ENCODE results near the gene IGDCC3.

IGDCC3 gene

DNA sequence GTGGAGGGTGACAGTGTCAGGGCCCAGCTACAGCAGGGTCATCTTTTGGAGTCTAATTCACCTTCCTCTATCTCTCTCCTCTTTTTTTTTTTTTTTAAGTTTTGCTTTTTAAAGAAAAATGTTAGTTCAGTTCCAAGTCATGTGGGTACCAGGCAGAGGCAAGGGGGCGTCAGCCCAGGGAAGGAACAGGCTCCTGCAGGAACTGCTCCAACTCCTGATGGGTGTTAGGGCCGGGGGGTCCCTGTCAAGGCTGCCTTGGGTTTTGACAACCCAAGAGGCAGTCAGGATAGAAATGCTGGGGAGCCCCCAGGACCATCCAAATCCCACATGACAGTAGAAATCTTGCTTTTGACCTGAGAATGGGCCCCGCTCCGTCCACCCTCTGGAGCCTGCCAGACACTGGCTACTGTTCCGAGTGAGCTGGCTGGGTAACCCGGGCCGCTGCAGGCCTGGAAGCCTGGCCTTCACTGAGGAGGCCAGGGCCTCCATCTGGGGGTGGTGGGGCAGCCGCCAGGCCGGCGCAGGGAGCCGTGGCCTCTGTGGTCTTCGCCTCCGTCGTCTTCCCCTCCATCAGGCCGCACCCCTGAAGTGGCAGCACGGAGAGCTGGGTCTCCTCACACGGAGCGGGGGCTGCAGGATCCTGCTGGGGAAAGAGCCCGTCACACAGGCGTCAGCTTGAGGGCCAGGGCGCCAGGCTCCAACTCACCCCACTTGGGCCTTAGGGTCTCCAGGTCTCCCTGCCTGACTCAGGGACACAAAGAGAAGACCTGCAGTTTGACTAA lies 49.1 kb downstream of the IGDCC3 start:
- DNase-seq (ENCODE audit: low spot score): no peak

DNA sequence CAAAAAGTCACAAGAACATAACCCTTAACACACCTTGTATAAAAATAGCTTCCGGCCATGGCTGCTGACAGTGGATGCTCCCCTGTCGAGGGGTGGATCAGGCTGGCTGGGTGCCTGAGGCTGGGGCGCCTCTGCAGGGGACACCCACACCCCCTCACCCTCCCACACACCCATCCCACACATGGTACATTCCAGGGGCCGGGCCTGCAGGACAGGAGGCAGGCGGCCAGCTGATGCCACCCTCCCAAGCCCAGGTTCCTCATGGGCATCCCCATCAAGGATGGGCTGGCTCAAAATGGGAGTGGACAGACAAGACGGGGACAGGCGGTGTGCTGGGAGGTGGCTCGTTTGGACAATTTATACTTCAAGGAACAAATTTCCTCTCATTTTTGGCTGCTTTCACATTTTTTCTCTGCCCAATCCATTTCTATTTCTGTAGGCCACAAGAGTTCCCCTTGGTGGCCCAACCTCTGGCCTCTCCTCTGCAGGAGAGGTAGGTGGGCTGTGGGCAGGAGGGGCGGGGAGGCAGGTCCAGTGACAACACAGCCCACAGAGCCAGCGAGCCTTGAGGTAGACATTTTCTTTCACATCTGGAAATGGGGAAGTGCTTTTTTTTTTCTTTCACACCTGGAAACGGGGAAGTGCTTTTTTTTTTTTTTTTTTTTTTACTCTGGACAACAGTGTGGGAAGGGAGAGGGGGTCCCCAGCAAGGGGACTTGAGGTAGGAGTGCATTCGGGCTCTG lies 50.0 kb downstream of the IGDCC3 start:
- DNase-seq (ENCODE audit: low spot score): no peak

DNA sequence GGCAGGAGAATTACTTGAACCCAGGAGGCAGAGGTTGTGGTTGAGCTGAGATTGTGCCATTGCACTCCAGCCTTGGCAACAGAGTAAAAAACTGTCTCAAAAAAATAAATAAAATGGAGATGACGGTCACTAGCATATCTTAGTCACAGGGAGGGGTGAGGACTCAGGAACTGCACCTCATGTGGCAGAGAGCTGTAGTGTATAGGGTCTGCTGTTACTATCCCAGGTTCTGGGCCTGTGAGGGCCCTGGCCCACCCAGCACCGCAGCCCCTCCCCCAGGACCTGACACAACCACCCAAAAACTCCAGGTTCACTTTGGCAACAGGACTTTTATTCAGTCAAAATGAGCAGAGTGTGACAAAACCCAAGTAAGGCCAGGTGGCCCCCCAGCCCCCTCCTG lies 51.0 kb downstream of the IGDCC3 start:
- no peak for DNase-seq (ENCODE audit: low spot score)

DNA sequence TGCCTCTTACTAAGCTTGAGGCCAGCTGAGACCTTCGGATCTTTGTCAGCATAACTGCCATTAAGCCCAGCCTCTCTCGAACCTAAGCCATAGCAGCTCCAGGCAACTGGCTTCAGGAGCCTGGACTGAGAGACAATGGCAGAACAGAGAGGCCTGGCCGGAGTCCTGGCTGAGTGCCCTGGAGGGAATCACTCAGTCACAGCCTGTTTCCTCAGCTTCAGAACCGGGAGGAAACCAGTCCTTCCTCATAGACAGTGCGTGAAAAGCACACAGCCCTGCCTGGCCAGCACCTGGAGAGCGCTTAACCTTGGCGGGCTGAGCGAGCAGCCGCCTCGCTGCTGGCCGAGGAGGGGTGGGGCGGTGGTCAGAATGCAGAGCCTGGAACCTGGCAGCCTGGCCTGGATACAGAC lies 51.7 kb downstream of the IGDCC3 start:
- DNase-seq (ENCODE audit: low spot score): peak; percentile 43

DNA sequence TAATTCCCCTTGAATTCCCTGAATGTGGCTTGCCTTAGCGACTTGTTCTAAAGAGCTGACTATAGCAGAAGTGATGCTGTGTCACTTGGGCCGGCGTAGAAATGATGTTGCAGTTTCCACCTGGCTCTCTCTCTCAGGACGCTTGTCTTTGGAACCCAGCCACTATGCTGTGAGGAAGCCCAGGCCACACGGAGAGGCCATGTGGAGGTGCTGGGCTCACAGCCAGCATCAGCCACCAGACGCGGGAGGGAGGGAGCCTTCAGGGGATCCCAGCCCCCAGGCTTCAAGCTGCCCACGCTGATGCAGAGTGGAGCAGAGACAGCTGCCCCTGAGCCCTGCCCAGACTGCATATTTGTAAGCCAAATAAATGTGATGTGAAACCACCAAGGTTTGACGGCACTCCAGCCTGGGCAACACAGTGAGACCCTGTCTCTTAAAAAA lies 54.7 kb downstream of the IGDCC3 start:
- peak; percentile 59 for DNase-seq (ENCODE audit: low spot score)

DNA sequence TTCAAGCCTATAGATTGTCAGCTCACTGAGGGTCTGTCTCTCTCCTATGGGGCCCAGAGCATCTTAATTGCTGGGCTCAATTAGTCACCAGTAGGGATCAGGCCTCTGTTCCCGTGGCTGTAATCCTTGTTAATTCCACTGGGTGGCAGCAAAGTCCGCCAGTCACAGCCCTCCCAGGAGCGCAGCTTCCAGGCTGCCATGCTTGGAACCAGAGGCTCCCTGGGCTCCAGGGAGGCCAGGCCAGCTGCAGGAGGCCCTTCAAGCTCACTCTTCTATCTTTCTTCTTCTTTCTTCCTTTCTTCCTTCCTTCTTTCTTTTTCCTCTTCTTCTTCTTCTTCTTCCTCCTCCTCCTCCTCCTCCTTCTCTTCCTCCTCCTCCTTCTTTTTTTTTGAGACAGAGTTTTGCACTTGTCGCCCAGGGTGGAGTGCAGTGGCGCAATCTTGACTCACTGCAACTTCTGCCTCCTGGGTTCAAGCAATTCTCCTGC lies 58.9 kb downstream of the IGDCC3 start:
- peak; percentile 90 for DNase-seq (ENCODE audit: low spot score)

DNA sequence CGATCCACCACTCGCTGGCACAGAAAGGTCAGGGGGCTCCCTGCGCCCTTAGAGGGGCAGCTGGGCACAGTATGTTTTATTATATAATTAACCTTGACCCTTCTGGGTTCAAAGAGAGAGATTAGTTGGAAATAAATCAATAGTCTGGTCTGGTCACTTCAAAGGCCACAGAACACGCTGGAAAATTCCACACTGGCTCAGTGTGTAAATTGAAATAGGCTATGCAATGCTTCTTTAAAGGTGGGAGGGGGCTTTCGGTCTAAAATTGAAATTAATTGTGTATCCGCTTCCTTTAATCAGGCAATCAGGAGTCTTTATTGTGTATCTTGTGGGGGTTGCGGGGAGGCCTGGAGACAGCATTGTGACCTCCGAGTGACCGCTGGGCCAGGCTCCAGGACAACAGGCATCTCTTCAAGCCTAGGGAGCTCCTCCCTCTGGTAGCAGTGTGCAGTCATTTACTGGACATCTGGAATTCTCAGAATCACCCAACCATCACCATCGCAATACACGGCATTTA lies 65.3 kb downstream of the IGDCC3 start:
- peak; percentile 70 for DNase-seq (ENCODE audit: low spot score)

DNA sequence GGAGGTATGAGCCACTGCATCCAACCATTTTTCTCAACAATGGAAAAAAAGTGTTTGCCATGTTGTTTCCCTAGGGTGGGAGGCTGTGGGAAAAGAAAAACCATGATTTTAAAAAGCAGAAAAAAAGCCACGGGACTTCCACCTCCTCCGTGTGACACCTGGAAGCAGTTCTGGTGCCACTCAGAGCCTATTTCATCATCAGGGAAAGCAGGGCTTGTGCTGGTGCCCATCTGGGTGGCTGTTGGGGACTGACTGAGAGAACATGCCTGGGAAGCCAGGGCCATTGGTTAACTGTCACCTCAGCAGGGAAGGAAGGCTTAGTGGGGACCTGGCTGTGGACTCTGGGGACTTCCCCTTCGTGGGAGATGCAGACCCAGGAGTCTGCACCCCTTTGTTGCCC lies 66.0 kb downstream of the IGDCC3 start:
- no peak for DNase-seq (ENCODE audit: low spot score)

DNA sequence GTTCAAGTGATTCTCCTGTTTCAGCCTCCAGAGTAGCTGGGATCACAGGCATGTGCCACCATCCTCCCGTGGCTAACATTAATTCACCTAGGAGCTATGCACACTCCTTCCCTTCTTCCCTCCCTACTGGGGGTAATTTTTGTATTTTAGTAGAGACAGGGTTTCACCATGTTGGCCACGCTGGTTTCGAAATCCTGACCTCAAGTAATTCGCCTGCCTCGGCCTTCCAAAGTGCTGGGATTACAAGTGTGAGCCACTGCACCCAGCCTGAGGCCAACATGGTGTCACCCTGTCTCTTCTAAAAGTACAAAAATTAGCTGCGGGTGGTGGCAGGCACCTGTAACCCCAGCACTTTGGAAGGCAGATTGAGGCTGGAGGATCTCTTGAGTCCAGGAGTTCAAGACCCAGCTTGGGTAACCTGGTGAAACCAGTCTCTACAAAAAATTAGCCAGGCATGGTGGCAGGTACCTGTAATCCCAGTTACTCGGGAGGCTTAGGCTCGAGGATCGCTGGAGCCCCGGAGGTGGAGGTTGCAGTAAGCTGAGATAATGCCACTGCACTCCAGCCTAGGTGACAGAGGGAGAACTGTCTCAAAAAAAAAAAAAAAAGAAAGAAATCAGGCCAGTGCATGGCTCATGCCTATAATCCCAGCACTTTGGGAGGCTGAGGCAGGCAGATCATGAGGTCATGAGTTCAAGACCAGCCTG lies 67.2 kb downstream of the IGDCC3 start:
- DNase-seq (ENCODE audit: low spot score): no peak

DNA sequence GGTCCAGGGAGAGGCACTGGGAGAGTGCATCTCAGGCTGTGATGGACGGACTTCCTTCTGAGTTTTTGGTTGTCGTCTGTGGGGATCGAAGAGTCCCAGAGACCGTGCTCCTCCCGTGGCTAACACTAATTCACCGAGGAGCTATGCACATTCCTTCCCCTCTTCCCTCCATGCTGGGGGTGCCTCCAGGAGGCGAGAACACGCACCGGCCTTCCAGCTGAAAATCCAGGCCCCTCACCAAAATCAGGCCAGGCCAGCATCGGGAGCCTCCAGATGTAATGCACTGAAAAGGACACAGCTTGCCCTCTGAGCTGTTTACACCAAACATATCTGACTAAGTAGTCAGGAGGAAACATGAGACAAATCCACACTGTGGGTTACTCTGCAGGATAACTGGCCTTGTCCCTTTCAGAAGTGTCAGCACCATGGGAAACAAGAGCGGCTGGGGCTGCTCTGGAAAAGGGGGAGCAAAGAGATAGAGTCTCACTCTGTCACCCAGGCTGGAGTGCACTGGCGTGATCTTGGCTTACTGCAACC lies 67.9 kb downstream of the IGDCC3 start:
- no peak for DNase-seq (ENCODE audit: low spot score)

DNA sequence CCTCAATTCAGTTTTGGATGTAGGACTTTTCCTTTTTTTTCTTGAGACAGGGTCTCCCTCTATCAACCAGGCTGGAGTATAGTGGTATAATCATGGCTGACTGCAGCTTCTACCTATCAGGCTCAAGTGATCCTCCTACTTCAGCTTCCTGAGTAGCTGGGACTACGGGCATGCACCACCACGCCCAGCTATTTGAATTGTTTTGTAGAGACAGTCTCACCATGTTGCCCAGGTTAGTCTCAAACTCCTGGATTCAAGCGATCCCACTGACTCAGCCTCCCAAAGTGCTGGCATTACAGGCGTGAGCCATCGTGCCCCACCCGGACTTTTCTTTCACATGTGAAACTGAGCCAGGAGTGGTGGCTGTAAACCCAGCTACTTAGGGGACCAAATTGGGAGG lies 69.8 kb downstream of the IGDCC3 start:
- DNase-seq (ENCODE audit: low spot score): no peak

DNA sequence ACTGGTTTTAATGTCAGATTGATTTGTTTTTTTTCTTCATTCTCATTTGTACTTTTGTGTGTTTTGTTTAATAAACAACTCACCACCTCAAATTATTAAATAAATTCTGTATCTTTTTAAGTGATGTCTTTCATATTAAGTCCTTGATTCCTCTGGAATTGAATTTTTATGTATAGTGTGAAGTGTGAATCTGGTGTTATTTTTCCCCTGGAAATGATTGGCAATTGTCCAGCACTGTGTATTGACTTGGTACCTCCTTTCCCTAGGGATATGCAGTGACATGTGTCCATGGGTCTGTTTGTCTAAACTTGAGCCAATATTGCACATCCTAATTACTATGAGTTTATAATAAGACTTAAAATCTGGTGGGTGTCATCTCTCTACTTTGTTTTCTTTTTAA lies 71.3 kb downstream of the IGDCC3 start:
- no peak for DNase-seq (ENCODE audit: low spot score)

DNA sequence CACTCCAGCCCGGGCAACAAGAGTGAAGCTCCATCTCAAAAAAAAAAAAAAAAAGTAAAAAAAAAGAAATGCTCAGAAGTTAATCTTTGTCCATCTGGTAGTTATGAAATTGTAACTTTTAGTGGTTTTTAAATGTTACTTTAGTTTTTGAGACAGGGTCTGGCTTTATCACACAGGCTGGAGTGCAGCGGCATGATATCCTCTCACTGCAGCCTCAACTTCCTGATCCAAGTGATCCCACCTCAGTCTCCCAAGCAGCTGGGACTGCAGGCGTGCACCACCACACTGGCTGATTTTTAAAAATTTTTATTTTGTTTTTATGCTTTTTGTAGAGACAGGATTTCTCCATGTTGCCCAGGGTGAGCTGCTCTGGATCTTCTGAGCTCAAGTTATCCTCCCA lies 72.0 kb downstream of the IGDCC3 start:
- DNase-seq (ENCODE audit: low spot score): no peak

DNA sequence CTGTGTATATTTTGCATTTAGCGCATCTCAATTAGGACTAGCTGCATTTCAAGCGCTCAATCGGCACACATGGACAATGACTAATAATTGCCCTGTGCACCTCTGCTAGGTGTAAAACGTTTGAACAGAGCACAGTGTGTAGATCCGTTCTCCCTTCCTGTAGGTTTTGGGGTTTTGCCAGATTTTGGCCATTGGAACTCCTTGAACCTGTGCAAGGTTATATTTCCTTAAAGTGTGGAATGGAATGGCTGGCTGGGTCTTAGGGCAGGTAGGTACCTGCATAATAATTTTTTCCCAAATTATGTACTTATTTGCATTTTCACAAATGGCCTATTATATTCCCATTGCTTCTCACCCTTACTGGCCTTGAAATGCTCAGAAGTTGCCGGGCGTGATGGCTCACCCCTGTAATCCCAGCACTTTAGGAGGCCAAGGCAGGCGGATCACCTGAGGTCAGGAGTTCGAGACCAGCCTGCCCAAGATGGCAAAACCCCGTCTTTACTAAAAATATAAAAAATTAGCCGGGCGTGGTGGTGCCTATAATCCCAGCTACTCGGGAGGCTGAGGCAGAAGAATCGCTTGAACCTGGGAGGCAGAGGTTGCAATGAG lies 72.5 kb downstream of the IGDCC3 start:
- peak; percentile 35 for DNase-seq (ENCODE audit: low spot score)

DNA sequence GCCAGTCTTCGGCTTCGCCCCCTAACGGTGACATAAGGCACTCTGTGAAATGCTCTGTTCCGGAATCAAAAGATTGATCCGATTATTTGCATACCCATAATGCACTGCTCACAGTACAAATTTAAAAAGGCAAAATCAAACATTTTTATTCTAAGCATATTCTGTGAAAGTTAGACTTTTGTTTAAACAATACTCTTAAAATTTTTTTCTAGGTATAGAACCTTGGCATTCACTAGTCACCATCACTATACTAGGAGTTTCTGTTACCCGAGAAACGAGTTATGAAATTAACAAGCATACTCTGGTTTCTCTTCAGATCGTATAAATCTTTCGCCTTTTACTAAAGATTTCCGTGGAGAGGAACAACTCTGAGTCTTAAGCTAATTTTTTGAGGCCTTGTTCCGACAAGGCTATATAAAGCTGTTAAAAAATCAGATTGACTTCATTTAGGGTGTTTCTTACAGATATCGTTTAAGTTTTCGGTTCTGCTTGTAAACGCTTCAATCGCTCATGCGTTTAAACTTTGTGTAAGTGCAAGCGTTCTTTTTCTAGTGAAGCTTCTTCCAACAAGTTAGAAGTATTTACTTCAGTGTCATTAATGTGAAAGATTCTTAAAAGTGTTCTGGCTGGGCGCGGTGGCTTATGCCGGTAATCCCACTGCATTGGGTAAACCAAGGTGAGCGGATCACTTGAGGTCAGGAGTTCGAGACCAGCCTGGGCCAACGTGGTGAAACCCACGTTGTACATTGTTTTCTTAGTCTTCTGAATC lies 73.2 kb downstream of the IGDCC3 start, which contains the start of gene RNU5B-1:
RNU5B-1 (plus strand) TSS at position 297 of the 769 bp plus-strand sequence.
- DNase-seq (ENCODE audit: low spot score): peak; percentile 92

DNA sequence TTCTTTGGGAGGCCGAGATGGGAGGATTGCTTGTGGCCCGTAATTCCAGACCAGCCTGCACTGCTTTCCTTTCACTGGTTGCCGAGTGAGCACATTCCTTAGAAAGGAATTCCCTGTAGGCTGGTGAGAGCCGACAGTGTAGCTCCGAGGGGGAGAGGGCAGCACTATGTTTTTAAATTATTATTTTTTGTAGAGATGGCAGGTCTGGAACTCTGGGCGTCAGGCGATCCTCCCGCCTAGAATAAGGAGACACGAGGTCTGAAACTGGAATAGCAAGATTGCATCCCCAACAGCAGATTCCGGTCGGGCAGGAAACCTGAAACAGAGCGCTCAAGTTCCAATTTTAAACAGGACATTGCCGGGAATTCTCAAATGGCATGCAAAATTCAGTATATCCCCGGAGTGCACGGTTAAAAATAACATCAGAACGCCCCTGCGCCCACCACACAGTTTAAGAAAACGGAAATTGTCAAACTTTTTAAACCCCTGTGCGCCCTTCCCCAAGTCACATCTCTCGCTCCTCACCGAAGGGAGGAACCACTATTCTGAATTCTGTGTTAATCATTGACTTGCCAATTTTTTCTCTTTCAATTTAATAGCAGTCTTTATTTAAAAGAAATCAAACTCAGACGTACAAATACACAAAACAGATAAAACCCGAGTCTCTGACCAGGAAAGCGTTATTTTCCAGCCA lies 74.0 kb downstream of the IGDCC3 start:
- peak; percentile 78 for DNase-seq (ENCODE audit: low spot score)

DNA sequence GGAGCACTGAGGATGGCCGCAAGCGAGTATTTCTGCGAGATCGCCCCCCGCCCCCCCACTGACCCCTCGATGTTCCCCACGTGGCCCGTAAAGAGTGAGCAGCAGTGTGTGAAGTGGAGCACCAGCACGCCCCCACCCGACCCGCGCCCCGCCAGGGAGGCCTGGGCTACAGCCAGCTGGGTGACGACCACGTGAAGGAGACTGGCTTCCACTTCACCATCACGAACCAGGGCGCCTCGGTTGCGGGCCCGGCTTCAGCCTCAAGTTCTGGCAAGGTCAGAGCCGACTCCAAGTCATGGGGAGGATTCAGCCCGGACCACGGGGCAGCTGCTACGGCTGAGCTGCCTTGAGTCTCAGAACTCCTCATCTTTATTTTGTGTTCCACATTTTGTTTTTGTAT lies 75.7 kb downstream of the IGDCC3 start:
- DNase-seq (ENCODE audit: low spot score): no peak

DNA sequence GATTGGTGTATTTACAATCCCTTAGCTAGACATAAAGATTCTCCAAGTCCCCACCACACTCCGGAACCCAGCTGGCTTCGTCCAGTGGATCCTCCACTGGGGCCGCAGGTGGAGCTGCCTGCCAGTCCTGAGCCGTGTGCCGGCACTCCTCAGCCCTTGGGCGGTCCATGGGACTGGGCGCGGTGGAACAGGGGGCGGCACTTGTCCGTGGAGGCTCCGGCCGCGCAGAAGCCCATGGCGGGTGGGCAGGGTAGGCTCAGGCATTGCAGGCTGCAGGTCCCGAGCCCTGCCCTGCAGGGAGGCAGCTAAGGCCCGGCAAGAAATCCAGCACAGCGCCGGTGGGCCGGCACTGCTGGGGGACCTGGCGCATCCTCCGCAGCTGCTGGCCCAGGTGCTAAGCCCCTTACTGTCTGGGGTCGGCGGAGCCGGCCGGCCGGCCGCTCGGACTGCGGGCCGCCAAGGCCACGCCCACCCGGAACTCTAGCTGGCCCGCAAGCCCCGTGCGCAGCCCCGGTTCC lies 76.8 kb downstream of the IGDCC3 start:
- no peak for DNase-seq (ENCODE audit: low spot score)

DNA sequence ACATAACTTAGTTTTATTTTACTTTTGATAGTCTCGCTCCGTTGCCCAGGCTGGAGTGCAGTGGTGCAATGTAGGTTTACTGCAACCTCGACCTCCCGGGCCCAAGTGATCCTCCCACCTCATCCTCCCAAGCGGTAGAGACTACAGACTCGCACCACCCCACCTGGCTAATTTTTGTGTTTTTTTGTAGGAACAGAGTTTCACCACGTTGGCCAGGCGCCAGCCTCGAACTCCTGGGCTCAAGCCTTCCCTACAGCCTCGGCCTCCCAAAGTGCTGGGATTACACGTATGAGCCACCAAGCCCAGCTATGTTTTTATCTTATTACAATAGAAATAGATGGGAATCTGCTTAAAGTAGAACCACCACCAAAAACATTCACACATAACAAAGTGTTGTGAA lies 79.1 kb downstream of the IGDCC3 start:
- no peak for DNase-seq (ENCODE audit: low spot score)

DNA sequence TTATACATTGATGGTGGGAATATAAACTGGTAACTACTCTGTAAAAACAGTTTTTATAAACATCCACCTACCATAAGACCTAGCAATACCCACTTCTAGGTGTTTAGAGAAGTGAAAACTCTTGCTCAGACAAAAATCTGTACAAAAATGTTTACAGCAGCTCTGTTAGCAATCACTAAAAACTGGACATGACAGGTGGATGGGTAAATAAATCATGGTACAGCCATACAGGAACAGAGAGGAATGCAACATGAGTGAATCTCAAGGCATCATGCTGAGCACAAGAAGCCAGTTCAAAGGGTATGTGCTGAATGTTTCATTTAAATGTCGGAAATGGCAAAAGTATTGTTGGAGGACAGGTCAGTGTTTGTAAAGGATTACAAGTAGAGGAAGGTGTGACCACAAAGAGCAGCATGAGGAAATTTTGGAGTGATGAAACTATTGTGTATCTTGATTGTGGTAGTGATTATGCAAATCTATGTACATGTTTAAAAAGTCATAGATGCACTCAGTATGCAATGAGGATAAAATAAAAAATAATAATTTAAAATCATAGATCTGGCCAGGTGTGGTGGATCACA lies 84.8 kb downstream of the IGDCC3 start:
- DNase-seq (ENCODE audit: low spot score): no peak
